Caki2 (cell line): Measurements from ENCODE around the gene TAOK1. TPM values are rescaled to one million over a fixed set of nuclear protein-coding genes. Genes with fewer than 3 reads are reported as not detected.

Experiments
- DNase-seq: peaks from one replicate; pipeline ENCODE4 v3.0.0-alpha.2; 2015; ENCODE audit warnings: low read depth
- in situ Hi-C: cut with HindIII; loops from 2 replicates; pipeline ENCODE4 v1.10.0; 2016; ENCODE audit warnings: low sequenced_read_pairs, low pct_unique_long_range_greater_than_20kb, mixed read lengths
- total RNA-seq: library from RNA; depleted of rRNA; stranded (reverse); fragments of >200 nt; shearing (Covaris generic); gene quantifications from 2 replicates; pipeline ENCODE4 v1.2.3, GENCODE V29; 2014; ENCODE audit warnings: low replicate concordance

Gene TAOK1
- total RNA-seq, 1 experiment from 2014 or later: 14.2 TPM

DNA sequence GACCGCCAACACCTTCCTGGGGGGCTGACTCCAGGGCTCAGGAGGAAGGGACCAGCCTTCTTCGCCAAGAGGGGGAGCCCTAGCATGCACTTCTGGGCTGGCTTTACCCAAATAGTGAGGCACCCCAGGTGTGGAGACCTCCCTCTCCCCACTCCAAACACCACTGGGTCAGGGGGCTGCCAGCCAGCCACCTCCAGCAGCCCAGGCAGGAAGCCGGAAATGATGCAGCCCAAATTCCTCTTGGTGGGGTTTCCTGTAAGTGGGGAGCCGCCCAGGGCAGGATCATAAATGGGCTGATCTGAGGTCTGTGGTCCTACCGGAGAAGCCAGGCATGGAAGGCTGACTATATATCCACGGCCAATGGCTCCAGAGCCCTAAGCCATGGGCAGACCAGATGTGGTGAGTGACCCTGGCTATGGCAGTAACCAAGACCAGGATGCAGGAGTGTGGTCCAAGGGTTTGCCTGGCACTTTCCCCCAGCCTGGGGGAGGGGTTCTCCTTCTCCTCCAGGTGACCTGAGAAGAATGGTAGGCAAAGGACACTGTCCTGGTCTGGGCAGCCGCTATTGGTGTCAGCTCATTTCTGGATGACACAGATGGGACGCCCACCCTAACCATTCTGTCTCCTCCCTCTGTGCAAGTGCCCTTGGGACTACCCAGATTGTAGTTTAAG, 195.1 kb downstream of the TAOK1 start:
- in situ Hi-C loops: no loop called here
- no peak for DNase-seq

DNA sequence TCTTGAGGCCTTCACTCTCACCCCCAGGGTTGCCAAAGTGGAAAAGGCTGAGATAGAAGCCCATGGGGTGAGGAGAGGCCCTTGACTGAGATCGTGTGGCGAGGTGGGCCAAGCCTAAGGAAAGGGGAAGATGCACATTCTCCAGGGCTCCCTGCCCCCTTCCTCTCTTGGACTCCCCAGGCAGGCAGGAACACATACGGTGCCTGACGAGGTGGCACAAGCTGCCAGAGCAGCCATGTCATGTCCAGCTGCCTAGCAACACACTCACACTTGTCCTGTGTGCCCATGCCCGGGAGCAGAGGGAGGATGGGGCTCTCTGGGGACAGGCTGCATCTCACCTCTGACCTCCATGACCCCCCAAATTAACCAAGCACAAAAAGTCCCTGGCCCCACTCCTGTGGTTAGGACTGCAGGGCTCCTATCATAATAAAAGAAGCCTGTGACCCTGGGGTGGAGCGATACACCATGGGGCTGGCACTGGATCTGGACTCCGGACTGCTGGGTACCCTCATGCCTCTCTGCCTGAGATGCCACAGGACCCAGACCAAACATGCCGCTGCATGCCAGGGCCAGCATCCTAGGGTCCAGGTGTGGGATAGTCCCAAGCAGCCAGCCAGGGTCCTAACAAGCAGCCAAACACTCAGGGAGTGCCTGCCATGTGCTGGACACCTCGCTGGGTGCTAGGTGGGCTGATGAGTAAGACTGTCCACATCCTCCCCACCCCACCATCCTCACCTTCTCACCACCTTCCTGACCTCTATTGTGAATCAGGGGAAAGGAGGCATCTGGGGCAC, 196.7 kb downstream of the TAOK1 start:
- DNase-seq: no peak
- in situ Hi-C loops: no loop called here

DNA sequence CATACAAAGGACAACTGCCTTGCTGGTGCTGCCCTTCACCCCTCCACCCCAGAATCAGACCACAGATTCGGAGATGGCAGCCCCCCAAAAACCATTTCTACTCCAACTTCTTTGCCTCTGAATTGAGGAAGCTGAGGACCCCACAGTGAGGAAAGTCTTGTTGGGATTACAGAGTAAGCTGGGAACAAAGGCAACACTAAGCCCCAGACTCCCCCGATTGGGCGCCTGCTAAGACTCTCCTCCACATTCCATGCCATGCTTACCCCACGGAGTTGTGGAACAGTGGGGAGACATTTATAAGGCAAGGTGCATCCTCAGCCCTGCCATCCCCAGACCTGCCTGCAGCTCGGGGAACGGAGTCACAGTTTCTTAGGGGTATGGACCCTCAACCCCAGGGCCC, 197.4 kb downstream of the TAOK1 start:
- DNase-seq: no peak
- in situ Hi-C loops: no loop called here

DNA sequence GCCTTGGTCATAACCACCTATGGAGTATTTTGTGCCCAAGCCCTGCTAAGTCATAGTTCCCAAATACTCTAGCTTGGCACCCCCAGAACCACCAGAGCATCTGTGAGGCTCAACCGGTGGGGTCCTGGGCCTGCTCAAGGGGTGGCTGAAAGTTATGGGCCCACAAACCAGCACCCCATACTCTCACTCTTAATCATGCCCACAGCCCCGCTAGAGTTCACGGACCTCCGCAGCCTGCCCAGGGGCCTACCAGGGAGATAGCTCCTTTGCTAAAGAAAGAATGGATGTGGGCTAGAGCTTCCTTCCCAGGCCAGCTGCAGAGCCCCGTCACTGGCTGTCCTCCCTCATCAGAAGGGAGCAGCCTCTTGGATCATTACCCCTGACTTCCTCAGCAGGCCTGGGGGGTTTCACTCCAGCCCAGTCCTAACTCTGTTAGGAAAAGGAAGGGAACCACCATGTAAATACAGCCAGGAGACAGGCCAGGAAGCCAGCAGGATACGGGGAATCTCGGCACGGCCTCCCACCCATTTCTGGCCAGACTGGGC, 197.9 kb downstream of the TAOK1 start:
- in situ Hi-C loops: no loop called here

DNA sequence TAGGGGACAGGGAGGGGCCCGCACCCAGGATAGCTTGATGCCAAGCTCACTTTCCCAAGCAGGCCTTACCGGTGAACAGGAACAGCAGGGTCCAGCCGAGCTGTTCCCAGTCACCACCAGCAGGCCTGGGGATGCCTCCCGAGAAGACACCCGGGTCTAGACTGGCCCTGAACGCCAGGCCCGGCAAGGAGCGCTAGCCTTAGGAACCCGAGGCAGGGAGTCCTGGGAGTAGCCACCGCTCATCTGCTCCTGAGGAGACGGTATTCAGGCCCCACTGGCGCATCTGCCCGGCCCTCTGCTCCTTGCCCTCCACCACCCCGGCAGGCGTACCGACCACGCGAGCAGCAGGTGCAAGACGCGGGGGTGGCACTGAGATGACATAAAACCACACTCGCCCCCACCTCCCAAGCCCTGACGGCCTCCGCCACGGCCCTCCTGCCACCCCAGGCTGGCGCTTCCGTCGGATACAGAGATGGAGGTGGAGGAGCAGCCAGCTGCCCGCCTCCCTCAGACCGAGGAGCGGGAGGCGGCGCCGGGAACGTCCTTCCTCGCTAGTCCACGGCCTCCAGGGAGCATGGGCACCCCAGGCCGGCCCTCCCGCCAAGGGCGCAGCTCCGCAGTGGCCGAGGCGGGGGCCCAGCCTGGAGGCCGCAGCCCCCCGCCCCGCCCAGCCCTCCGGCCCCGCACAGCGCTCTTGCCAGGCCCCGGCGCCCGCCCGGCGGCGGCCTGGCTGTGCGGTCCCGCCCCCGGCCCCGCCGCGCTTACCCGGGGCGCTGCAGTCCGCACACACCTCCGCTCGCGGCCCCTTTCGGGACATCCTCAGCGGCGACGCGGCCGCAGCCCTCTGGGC, 198.6 kb downstream of the TAOK1 start:
- DNase-seq: no peak
- in situ Hi-C loops: no loop called here

More for the DNA sequence above, 197.9 kb downstream of the TAOK1 start:
- no peak for DNase-seq

DNA sequence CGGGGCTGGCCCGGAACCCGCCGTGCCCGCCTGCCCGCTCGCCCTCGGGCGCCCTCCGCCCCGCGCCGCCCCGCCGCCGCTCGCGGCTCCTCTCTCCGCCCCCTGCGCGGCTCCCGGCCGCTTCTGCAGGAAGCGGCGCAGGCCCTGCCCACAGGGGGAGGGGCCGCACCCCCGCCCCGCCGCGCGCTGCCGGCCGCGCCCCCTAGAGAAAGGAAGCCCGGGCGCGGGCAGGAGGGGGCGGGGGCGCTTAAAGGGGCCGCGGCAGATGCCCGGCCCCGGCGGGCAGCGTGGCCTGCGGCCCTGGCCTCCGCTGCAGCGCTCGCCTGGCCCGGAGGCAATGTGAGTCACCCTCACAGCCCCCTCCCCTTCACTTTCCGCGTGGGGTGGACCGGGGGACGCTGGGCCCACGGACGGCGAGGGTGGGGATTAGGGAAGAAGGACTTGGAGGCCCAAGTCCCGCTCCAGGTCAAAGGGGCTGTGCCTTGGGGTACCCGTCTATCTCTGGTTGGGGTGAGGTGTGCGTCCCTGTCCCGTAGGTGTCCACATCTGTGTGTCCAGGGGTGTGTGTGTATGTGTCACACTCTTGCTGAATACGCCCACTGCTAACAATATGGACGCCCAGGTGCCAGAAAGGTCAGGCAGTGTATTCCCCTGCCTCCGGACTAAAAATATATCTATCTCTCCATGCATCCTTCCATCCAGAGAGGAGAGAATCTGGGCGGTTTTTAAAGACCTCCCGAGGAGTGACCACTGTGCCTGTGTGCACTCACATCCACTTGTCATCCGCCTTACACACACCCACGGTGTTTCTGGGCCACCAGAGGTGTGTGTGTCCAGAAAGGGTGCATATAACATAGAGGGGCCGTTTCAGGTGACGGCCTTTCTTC, 199.6 kb downstream of the TAOK1 start, which contains the start of gene GIT1:
Gene GIT1 (minus strand): TSS at position 125 of the 887 bp plus-strand sequence. CDS start 270 bp downstream, outside the sequence.
- DNase-seq: peak; percentile 92
- in situ Hi-C loops: no loop called here

DNA sequence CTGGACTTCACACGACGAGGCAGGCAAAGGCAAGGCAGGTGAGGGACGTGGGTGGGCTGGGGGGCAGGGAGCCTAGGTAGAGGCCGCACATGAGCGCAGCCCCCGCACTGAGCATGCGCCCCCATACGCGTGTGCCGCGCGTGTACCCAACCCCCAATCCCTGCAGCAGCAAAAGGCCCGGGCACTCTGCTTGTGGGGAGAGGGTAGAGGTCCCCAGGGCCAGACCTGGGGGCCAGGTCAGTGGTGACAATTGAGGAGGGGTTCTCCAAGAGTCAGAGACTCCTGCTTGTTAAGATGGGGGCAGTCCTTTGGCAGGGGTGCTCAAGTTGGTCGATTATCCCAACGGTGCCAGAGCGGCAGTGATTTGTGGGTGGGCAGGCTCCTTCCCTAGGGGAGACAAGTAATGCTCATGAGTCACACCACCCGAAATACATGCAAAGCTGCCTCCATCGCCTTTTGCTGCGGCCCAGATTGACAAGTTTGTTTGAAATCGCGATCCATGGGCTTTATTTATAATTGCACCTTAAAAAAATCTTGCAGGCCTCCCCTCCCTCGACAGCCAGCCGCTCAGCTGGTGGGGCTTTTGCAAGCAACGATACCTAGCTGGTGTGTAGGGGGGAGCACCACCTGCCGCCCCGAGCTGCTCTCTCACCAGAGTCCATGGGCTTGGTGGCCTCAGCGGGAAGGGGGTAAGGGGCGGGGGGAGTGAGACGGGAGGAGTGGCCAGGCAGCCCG, 200.4 kb downstream of the TAOK1 start:
- DNase-seq: no peak
- in situ Hi-C loops: no loop called here

DNA sequence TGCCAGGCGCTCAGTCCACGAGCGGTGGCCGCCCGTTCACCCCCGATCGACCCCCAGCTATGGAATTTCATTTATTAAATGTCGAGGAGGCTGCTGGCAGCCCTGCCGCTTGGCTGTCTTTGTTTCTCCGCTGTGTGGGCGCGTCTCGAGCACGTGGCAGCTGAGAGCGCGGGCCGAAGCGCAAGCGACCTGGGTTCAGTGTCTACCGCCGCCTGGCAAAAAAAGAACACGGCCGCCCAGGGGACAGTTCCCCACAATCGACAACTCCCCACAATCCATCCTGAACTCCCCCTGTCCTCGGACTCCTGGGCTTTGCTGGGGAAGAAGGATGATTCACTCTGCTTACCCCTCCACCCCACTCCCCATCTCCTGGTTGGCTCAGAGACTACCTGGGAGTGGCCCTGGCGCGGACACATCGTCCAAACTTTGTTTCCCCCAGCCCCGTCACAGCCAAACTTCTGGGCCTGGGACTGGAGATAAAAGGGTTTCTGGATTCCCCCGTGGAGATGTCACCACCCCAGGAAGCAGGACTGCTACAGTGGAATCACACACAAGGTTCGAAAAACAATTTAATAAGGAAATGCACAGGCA, 201.1 kb downstream of the TAOK1 start:
- in situ Hi-C loops: no loop called here
- DNase-seq: no peak

DNA sequence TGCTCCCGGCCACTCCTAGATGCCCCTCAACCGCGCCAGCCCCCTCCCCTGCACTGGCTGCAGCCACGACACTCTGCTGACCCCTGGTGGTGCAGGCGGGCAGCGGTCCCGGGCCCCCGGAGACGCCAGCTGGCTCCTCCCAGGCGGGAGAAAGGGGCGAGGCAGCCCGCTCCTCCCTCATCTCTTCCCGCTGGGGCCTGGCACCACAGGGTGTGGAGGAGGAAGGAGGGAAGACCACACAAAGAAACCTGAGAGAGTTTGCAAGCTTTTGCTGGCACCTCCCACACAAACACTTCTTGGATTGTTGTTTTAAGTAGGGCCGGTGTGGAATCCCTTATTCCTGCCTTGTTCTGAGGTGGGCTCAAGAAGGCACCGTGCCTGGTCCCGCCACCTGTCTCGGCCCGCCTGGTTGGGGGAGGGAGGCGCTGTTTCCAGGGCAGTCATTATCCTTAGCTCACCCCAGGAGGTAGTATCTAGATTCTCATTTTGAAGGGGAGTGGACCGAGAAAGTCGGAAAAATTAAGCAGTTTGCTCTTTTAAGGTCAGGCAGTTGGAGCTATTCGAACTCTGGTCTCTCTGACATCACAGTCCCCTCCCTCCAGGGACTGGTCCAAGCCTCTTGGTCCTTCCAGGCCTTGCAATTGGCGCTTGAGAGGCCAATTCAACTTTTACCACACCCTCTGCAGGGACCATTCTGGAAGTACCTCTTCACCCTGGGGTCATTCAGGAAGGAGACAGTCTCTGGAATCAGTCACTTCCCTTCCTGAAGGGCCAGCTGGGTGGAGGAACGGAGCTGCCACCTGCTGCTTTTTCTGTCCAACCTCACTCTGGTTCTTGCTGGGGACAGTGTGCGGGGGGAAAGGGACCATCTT, 201.8 kb downstream of the TAOK1 start:
- peak; percentile 98 for DNase-seq
- in situ Hi-C loops: no loop called here

DNA sequence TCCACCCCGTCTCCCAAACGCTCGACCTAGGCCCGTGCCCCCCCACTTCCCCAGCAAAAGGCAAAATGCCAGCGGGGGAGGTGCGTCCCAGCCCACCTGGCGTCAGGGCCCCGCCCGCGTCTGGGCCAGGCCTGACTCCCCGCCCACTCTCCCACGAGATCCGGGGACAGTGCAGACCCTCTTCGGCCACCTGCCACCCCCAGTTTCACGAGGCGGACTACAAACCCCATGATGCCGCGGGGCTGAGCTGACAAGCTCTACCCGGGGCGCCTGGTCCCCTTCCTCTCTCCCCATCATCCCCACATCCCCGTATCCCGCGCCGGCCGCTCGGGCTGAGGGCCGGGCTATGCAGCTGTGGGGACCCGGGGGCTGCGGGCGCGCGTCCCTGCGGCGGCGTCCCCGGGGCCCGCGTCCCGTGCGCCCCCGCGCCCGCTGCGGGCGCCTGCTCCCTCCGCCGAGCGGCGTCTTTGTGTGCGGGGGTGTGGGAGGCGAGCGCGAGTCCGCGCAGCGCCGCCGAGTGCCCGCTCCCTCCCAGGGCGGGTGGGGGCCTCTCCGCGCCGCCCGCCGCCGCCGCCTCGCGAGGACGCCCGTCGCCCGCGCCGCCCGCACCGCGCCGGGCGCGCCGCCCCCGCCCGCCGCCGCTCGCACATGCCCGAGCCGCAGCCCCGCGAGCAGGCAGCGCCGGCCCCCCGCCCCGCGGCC, 202.8 kb downstream of the TAOK1 start, which contains the start of gene ANKRD13B:
Gene ANKRD13B (plus strand): TSS at position 283 of the 702 bp plus-strand sequence. CDS start 490 bp downstream, outside the sequence.
- in situ Hi-C loops: no loop called here
- DNase-seq: peak; percentile 41

DNA sequence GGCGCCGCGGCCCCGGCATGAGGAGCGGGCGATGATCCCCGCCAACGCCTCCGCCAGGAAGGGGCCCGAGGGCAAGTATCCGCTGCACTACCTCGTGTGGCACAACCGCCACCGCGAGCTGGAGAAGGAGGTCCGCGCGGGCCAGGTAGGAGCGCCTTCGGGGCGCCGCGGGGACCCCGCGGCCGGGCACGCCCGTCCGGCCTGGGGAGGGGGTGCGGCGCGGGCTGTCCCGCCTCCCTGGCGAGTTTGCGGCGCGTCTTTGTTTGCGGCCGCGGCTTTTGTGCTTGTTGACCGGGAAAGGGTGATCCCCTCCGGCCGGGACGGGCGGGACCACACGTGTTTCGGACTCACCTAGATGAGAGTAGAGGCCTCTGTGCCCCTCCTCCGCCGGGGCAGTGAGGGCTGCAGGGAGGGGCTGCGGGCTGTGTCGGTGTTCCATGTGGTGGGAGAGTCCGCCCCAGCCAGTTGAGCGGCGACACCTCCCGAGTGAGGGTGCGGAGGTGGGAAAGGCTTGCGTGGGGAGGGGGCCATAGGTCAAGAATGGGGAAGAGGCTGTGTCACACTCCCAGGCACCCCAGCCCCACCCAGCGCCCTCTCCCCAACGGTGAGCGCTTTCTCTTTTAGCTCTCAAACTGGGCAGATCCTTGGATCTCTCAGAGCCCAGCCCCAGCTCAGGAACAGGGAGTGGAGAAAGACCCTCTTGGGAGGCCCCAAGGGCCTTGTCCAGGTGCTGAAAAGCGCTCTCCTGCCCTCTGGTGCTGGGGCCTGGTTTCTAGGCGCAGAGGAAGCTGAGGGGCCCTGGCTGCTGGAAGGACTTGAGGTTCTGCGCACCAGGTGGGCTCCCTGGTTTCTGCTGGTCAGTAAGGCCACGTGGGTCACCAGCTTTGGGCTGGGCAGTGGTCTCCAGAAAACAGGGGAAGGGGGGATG, 203.7 kb downstream of the TAOK1 start:
- in situ Hi-C loops: no loop called here
- DNase-seq: peak; percentile 27

DNA sequence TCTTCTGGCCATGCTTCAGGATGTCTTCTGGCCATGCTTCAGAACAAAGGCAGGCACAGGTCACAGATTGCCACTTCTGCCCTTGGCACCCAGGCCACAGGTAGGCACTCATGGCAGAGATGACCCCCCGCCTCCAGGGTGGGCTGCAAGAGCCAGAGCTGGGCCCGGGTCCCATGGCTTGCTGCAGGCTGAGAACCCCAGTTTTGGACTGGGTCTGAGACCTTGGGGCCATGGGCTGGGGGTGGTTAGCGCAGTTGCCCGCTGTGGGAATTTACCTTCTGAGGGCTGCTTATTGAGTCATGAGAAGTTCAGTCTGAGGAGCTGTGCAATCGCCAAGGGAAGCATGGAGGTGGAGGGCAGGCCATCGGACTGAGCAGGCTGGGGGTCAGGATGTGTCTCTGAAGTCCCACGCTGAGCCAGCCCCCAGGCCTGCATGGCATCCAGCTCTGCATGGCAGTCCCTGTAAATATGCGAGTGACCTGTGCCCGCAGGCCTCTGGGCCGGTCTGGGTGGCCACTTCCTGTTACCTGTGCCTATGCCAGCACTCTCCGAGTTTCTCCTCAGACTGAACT, 204.4 kb downstream of the TAOK1 start:
- no peak for DNase-seq
- in situ Hi-C loops: no loop called here

DNA sequence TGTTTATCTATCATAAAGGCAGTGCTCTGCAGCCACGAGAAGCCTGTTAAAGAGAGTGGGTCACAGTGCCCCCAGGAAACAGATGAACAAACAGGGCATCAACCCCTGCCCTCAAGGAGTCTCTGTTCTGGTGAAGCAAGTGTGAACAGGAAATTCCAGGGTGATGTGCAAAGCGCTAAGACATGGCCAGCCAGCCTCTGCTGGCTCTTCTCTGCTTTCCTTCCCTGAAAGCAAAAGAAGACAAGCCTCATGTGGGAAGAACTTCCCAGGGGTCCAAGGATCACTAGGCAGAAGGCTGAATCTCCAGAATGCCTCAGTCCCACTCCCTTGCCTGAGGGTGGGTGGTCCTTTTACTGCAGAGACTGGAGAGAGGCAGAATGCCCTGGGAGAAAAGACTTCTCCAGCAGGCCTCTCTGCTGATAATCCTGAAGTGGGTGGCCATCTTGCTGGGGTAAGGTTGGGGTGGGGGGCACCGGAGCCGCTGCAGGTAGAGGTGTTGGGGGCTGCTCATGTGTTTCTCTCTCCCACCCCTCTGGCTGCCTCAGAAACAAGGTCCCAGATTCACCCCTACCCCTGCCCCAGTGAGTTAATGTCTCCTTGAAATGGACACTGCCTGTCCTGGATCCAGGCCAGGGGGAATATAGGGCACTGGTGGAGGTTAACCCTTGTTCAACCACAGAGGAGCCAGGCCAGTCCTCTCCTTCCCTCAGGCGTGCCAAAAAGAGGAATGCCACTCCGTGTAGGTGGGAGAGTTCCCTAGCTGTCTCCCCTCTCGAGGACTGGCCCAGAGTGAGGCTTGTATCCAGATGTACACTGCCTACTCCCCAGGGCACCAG, 205.2 kb downstream of the TAOK1 start:
- DNase-seq: no peak
- in situ Hi-C loops: no loop called here
